Mononuclear cell (primary cell): Measurements from ENCODE around the gene TAAR5. TPM values are rescaled to one million over a fixed set of nuclear protein-coding genes. Genes with fewer than 3 reads are reported as not detected.
"Not testable (repeated sequence)": the region's sequence is repeated elsewhere in the genome, so short reads cannot be mapped to it uniquely, and the experiment has no call there.

Source experiments
- H3K27me3 ChIP-seq: 2 replicates; pipeline ENCODE4 v1.6.0; 2011; ENCODE audit warnings: low read length, control low read depth; ENCODE audit not compliant: insufficient read depth
- H3K4me1 ChIP-seq: 2 replicates; pipeline ENCODE4 v1.5.1; 2011; ENCODE audit warnings: mild to moderate bottlenecking, low read length, control low read depth; ENCODE audit not compliant: insufficient read depth
- H3K4me3 ChIP-seq: 2 replicates; pipeline ENCODE4 v1.5.1; 2011; ENCODE audit warnings: mild to moderate bottlenecking, low read length, moderate library complexity
- H3K9me3 ChIP-seq: 2 replicates; pipeline ENCODE4 v1.5.1; 2011; ENCODE audit warnings: low read depth, mild to moderate bottlenecking, control low read depth, low read length
- total RNA-seq: library from RNA; depleted of rRNA; stranded (reverse); fragments of >200 nt; gene quantifications from one replicate; pipeline ENCODE4 v1.2.3, GENCODE V29; 2012

TAAR5 gene, protein sequence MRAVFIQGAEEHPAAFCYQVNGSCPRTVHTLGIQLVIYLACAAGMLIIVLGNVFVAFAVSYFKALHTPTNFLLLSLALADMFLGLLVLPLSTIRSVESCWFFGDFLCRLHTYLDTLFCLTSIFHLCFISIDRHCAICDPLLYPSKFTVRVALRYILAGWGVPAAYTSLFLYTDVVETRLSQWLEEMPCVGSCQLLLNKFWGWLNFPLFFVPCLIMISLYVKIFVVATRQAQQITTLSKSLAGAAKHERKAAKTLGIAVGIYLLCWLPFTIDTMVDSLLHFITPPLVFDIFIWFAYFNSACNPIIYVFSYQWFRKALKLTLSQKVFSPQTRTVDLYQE
- total RNA-seq: not detected

DNA sequence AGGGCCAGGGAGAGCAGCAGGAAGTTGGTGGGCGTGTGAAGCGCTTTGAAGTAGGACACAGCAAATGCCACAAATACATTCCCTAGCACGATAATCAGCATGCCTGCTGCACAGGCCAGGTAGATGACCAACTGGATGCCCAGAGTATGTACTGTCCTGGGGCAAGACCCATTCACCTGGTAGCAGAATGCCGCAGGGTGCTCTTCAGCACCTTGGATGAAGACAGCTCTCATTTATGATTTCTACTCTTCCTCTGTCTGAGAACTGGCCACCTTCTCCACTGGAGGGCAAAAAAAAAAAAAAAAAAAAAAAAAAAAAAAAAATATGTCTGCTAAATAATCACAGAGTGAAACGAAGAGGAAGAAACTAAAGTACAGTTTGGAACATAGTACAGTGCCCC lies at the start of gene TAAR5:
TSS of gene TAAR5 (minus strand) at position 288 of the 400 bp plus-strand sequence. CDS start at position 233, 55 bp downstream.
- Histone ChIP-seq H3K4me3 (no peak within 1 kb of the TSS), H3K4me1 (peaks cover 16% of the 10 kb centered on the region), H3K9me3 (no peaks in the 10 kb centered on the region), H3K27me3 (no peaks in the 10 kb centered on the region)

DNA sequence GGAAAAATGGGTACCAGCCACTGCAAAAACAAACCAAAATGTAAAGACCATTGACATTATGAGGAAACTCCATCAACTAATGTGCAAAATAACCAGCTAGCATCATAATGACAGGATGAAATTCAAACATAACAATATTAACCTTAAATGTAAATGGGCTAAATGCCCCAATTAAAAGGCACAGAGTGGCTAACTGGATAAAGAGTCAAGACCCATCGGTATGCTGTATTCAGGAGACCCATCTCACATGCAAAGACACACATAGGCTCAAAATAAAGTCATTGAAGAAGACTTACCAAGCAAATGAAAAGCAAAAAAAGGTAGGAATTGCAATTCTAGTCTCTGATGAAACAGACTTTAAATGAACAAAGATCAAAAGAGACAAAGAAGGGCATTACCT lies 47.6 kb upstream of the TAAR5 start:
- not testable (repeated sequence) for H3K27me3 ChIP-seq, H3K4me1 ChIP-seq, H3K4me3 ChIP-seq, H3K9me3 ChIP-seq

DNA sequence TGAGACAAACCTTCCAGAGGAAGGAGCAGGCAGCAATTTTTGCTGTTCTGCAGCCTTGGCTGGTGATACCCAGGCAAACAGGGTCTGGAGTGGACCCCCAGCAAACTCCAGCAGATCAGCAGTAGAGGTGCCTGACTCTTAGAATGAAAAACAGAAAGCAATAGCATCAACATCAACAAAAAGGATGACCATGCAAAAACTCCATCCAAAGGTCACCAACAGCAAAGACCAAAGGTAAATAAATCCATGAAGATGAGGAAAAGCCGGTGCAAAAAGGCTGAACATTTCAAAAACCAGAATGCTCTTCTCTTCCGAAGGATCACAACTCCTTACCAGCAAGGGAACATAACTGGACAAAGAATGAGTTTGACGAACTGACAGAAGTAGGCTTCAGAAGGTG lies 46.4 kb upstream of the TAAR5 start:
- H3K4me3 ChIP-seq, H3K9me3 ChIP-seq, H3K27me3 ChIP-seq, H3K4me1 ChIP-seq: not testable (repeated sequence)

DNA sequence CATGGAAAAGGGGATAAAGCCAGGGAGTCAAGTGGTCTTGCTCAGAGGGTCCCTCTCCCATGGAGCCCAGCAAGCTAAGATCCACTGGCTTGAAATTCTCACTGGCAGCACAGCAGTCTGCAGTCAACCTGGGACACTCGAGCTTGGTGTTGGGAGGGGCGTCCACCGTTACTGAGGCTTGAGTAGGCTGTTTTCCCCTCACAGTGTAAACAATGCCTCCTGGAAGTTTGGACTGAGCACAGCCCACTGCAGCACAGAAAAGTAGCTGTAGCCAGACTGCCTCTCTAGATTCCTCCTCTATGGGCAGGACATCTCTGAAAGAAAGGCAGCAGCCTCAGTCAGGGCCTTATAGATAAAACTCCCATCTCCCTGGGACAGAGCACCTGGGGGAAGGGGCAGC lies 45.7 kb upstream of the TAAR5 start:
- H3K4me3 ChIP-seq, H3K4me1 ChIP-seq, H3K27me3 ChIP-seq, H3K9me3 ChIP-seq: not testable (repeated sequence)

DNA sequence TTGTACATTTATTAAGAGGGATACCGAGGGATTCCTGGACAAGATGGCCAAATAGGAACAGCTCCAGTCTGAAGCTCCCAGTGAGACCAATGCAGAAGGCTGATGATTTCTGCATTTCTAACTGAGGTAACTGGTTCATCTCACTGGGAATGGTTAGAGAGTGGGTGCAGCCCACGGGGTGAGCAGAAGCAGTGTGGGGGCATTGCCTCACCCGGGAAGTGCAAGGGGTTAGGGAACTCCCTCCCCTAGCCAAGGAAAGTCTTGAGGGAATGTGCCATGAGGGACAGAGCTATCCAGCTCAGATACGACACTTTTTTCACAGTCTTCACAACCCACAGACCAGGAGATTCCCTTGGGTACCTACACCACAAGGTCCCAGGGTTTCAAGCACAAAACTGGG lies 45.3 kb upstream of the TAAR5 start:
- no peak overlapping the region for H3K4me3 ChIP-seq
- H3K9me3 ChIP-seq: no peaks in the 10 kb centered on the region
- H3K4me1 ChIP-seq: no peaks in the 10 kb centered on the region
- peaks cover 7% of the 10 kb centered on the region for H3K27me3 ChIP-seq

DNA sequence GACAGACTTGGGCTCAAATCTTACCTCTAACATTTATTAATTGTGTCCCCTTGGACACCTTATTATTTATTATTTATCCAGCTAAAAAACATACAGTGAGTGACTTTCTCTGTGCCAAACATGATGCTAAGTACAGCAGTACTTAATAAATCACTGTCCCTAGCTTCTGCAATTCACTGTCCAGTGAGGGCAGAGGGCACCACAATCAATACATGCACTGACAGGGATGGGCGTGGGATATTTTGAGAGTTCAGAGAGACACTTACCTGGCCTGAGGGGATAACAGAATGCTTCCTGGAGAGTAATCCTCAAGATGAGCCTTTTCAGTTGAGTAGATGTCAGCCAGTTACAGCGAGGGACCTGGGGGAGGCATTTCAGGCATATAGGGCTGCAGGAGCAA lies 43.8 kb upstream of the TAAR5 start:
- Histone ChIP-seq H3K9me3 (no peaks in the 10 kb centered on the region), H3K4me1 (no peaks in the 10 kb centered on the region), H3K4me3 (no peak overlapping the region), H3K27me3 (peaks cover 13% of the 10 kb centered on the region)

DNA sequence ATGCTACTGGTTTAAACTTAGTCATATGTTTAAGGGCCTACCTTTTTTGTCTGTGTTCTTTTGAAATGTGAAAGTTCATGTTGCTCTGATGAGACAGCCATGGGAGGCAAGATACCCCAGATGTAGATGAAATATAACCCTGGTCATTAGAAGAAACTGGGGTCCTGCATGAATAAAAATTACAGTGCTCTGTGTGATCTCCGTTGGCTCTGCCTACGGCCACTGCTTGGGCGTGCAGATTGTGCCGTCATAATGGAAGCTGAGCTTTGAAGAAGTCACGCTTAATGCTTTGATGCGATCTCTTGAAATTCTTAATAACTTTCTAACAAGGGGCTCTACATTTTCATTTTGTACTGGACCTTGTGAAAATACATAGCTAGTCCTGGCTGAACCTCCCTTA lies 34.6 kb upstream of the TAAR5 start, which contains the start of gene TAAR2:
TSS of gene TAAR2 (minus strand) at position 101 of the 400 bp plus-strand sequence. CDS start at position 101, 0 bp downstream.
- Histone ChIP-seq H3K4me3 (no peak within 1 kb of the TSS), H3K4me1 (no peaks in the 10 kb centered on the region), H3K9me3 (no peaks in the 10 kb centered on the region), H3K27me3 (no peaks in the 10 kb centered on the region)

DNA sequence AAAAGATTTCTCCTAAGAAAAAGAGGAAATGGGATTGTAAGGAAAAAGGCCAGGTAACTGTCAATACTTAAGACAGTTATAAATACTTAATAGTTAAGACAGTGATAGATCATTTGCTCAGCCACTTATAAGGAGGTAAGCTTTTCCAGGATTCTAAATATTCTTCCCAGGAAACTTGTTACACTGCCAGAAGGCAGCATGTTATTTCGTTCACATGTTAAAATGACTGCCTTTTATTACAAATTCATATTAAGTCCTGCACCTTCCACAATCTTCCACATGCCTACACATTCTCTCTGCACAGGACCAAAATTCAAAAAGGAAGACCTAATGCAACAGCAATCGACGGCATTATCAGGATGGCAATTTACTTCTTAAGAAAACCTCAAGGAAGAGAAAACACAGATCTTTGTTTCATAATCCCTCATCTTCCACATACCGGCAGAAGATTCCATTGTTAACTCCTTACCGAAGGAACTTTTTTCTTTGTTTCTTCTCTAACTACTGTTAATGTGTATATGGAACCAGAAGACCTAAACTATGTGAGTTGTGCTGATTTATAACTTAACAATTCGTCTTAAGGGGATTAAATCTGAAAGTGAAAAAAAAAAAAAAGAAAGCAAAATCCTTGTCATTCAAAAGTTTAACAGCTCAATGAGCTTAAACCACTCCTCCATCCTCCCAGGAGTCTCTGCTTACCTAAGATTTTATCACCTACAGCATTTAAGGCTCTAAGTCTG lies 33.7 kb upstream of the TAAR5 start:
- no peak overlapping the region for H3K4me3 ChIP-seq
- H3K9me3 ChIP-seq: no peaks in the 10 kb centered on the region
- no peaks in the 10 kb centered on the region for H3K4me1 ChIP-seq
- no peaks in the 10 kb centered on the region for H3K27me3 ChIP-seq

DNA sequence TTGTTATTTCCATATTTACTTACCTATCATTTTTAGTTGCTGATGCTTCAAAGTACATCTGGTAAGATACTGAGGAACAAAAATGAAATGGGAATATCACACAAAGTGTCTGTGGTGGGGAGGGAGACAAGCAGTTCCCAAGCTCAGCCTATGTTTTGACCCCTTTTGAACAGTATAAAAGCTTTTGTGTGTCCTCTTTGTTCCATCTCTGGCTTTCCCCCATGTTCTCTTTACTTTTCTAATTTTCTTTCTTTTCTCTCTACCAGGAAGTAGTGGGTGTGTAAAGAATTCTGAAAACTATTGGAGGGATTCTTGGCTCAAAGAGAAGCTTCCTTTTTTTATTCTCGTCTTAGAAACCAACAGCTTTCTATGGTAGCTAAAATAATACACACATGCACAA lies 27.1 kb upstream of the TAAR5 start:
- Histone ChIP-seq H3K9me3 (no peaks in the 10 kb centered on the region), H3K27me3 (no peaks in the 10 kb centered on the region), H3K4me1 (no peaks in the 10 kb centered on the region), H3K4me3 (no peak overlapping the region)

DNA sequence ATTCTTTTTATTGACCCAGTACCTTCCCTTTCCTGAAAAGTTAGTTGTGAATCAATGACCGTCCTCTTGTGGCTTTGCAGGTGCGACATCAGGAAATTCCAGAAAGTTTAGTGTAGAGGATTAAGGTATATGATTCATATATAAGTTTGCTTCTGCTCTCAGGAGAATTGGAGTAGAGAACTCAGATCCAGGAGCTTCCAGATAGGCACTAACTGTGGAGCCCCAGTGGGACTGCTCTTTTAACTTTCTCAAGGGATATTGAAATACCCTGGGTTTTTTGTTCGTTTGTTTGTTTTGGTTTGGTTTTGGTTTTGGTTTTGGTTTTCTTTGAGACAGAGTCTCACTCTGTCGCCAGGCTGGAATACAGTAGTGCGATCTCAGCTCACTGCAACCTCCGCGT lies 25.0 kb upstream of the TAAR5 start:
- Histone ChIP-seq H3K4me1 (no peaks in the 10 kb centered on the region), H3K4me3 (peak overlapping the region; percentile 14), H3K27me3 (no peaks in the 10 kb centered on the region), H3K9me3 (no peaks in the 10 kb centered on the region)

DNA sequence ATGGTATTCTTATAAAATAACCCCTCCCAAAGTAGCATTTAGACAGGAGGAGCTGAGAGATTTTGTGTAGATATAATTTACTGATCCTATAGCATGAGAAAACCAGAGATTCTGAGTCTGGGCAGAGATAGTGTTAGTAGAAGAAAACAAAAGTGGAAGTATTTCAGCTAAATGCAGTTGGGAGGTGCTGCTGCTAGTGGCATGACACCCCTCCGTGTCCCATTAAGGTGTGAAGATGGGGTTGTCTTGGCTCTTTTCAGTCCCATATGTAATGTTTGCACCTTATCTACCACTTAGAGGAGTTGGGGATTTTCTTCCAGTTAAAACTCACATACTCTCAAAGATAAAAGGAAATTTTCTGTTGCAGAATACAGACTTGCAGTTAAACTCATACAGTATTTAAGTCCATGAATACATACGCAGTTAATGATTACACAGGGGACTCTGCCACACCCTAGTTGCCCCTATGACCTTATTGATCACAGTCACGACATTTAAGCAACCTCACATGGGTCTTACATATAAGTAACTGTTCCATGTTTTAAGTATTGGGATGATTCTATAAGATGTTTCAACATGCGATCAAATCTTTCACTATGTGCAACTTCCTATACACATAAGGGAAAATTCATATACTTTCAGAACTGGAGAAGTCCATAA lies 23.0 kb upstream of the TAAR5 start:
- Histone ChIP-seq H3K9me3 (no peaks in the 10 kb centered on the region), H3K4me1 (no peaks in the 10 kb centered on the region), H3K27me3 (no peaks in the 10 kb centered on the region), H3K4me3 (no peak overlapping the region)

DNA sequence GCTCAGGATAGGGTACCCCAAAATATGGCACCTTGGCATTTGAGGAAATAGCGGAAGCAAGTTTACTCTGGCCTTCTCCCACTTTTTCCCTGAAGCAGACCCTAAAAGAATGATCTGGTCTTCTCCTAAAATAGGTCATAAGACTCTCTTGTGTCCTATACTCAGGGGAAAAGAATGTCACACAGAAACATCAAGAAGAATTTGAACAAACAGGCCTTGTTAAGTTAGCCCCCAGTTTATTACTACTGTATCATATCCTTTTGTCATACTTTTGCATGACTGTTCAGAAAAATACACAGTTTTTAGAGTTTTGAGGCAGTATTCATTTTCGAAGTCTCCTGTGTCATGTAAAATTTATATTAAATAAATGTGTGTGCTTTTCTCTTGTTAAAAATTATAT lies 22.1 kb upstream of the TAAR5 start:
- Histone ChIP-seq H3K9me3 (no peaks in the 10 kb centered on the region), H3K27me3 (no peaks in the 10 kb centered on the region), H3K4me1 (no peaks in the 10 kb centered on the region), H3K4me3 (no peak overlapping the region)

DNA sequence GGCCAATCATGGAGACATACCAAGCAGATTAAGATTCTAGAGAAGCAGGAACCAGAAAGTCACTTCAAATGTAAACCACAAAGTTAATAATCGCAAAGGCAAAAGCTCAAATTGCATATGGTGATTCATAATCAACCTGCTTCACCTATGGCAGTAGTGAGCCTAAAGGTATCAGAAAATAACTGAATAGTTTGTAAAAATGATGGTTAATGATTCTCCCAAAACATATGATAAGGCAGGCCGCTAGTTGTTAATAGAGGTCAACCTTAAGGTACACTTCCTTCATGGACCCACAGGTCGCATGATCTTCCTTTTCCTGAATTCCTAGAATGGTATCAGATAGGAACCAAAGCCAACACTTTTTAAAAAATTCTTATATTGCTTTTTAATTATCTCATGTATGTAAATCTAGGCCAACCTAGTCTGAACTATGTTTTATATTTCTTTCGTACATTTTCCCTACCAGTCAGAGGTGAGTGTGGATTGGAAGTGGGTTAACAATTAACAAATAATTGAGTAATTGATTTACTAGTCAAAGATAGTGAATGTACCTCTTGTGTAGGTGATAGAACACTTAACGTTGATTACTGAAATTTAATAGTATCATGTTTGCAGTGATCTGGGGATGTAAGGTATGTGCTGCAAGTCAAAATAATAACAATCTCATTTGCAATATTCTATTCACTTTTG lies 18.1 kb upstream of the TAAR5 start:
- Histone ChIP-seq H3K27me3 (no peaks in the 10 kb centered on the region), H3K9me3 (no peaks in the 10 kb centered on the region), H3K4me3 (no peak overlapping the region), H3K4me1 (no peaks in the 10 kb centered on the region)

DNA sequence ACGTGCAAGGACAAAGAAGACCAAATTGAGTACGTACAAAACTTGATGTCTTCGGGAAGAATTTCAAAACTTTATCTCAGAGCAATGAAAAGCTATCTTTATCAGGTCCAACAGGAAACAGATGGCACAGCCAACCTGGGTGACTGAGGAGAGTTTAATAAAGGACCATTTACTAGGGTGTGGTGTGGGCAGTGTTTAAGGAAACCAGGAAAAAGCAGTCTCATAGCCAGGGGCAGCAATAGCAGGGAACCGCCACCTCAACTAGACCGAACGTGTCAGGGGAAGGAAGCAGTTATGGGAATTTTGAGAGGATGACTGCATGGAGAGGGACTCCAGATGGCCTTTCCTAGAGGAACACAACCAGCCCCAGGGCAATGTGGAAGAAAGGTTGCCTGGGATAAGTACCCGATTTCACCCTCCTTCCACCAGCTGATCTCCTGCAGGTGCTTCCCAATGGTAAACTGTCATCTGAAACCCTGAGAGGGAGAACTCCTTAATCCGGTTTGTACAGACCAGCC lies 15.2 kb upstream of the TAAR5 start:
- no peaks in the 10 kb centered on the region for H3K27me3 ChIP-seq
- no peaks in the 10 kb centered on the region for H3K4me1 ChIP-seq
- no peaks in the 10 kb centered on the region for H3K9me3 ChIP-seq
- H3K4me3 ChIP-seq: no peak overlapping the region

DNA sequence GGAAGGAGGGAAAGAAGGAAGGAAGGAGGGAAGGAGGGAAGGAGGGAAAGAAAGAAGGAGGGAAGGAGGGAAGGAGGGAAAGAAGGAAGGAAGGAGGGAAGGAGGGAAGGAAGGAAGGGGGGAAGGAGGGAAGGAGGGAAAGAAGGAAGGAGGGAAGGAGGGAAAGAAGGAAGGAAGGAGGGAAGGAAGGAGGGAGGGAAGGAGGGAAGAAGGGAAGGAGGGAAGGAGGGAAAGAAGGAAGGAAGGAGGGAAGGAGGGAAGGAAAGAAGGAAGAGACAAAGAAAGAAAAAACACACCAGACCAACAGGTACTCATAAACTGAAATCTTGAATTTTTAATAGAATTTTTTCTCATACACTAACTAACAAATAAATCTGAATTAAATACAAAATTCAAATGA lies 11.4 kb upstream of the TAAR5 start:
- H3K4me1 ChIP-seq, H3K9me3 ChIP-seq, H3K27me3 ChIP-seq, H3K4me3 ChIP-seq: not testable (repeated sequence)
